T-helper 2 cell treated with Interferon-gamma antibody and Interleukin-4, amounts not matched to agents 100 ng/mL and 5 ng/mL, for 36 hours (primary cell): Measurements from ENCODE around the gene VASN. TPM values are rescaled to one million over a fixed set of nuclear protein-coding genes. Genes with fewer than 3 reads are reported as not detected.
"Not testable (repeated sequence)": the region's sequence is repeated elsewhere in the genome, so short reads cannot be mapped to it uniquely, and the experiment has no call there.

ENCODE experiments used
- intact Hi-C: fragments of 100-400 bp; cut with micrococcal nuclease; formaldehyde crosslinking; loops from one replicate; pipeline ENCODE4 v1.15.1; 2023
- total RNA-seq: library from RNA; stranded (reverse); gene quantifications from 2 replicates; pipeline ENCODE4 v1.2.3, GENCODE V29; 2022

Gene VASN
- total RNA-seq, 1 donor from 2014 or later, result not detected

DNA sequence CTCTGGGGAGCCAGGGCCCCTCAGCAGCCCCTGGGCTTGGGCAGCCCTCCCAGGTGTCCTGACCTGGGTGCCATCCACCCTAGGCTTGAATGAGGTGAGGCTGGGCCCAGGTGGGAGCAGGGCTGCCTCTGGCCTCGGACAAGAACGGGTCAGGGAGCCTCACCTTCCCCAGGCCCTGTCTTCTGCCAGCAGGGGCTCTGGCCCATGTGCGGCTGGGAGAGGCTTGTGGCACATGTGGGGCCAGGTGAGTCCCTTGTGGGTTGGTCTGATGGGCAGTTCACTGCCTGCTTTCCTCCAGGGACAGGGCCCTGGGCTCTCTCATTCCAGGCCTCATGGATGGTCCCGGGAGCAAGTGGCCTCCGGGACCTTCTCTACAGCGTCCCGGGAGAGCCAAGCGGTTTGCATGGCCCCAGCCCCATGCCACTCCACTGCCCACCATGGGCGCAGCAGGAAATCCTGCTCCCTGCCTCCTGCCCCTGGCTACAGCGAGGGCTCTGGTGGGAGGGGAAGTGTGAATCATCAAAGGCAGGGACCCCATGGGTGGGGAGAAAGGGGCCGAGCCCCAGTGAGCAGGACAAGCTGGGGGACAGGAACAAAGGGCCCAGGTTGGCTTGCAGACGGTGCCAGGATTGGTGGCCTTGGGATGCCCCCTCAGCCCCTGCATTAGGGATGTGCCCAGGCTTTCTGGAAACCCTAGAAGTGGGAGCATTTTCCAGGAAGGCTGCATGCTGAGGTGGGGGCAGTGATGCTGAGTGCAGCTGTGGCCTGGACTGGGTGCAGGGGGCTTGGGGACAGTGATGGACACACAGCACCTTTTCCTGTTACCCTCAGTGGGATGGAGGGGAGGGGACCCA lies 12.2 kb downstream of the VASN start:
- intact Hi-C loops, result no loop called here

DNA sequence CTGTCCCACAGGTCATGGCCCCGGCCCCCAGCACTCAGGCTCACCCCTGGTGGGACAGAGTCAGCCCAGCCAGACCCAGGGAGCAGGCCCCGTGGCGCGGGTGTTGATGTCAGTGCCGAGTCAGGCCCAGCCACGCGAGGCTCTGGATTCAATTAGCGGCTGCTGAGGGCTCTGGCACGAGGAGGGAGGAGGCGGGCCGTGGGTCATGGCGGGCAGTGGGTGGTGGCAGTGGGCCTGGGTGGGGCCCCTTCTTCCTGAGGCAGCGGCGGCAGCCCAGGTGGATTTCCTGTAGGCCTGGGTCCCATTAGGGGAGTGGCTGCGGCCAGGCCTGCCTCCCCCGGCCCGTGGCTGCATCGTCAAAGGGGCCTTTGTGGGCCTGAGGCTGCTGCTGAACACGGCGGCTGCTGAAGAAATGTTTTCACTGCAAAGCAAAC lies 12.9 kb downstream of the VASN start:
- intact Hi-C loops, result no loop called here

DNA sequence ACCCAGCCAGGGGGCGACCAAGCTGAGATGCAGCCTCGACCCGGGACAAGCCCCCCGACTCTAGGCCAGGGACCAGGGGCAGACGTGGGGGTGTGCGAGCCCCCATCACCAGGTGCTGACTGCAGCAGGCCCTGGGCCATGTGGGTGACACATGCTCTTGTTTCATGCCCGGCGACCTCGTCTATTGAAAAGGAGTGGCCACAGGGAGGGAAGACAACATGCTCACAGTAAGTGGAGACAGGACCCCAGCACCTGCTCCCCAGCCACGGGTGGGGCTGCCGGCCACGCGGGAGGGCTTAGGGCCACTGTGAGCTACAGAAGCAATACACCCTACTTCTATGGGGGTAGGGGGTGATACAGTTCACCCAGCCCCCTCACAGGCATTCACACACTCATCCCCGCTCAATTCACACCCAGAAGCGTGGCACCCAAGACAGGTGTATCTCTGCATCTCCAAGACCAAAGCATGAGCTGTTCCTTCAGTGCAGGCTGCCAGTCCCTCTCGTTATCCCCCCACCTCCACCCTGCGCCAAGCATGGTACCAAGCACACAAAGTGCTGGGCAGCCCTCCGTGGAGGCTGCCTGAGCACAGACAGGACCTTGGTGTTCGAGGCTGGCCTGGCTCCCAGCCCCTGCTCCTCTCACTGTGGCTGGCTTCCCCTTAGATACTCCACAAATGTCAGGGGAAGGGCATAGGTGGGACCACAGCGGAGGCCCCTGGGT lies 13.6 kb downstream of the VASN start:
- intact Hi-C loops, result no loop called here

DNA sequence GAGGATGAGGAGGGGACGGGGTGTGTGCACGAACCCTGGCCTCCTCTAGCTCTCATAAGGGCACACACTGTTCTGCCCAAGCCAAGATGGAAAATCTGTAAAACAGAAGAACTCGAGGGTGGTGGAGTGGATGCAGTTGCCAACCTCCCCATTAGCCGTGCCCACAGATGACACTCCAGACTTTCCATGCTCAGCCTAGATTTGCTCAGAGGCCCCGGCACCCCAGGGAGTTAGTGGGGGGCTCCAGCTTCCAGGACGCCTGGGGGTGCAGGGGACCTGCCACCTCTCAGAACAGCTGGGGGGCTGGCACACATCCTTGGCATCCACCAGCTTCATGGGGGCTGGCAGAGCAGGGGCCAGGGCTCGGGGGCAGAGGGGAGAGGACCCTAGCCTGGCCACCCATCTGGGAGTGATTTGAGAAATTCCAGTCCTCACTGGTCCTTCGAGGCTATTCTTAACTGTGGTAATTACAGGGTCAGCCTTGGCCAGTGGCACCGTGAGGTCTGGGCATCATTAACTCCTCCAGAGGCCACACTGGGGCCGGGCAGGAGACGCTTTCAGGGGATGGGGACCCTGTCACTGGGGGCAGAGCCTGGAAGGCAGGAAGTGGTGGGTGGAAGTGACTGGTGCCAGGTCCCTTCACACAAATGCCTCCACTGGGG lies 14.3 kb downstream of the VASN start:
- intact Hi-C loops, result no loop called here

DNA sequence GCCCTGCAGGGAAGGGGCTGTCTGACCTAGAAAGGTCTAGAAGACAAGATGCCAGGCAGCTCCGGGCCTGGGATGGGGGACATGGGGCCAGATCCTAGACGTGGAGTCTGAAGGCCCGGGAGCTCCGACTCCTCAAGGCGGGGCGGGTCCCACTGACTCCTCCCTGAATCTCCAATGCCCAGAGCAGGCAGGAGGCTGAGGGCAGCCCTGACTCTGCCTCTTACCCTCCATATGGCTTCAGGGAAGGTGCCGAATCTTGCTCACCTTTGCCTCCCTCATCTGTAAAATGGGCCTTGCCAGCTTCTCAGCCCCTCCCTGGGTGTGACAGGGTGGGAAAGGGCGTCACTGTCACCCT lies 14.8 kb downstream of the VASN start:
- intact Hi-C loops, result no loop called here

DNA sequence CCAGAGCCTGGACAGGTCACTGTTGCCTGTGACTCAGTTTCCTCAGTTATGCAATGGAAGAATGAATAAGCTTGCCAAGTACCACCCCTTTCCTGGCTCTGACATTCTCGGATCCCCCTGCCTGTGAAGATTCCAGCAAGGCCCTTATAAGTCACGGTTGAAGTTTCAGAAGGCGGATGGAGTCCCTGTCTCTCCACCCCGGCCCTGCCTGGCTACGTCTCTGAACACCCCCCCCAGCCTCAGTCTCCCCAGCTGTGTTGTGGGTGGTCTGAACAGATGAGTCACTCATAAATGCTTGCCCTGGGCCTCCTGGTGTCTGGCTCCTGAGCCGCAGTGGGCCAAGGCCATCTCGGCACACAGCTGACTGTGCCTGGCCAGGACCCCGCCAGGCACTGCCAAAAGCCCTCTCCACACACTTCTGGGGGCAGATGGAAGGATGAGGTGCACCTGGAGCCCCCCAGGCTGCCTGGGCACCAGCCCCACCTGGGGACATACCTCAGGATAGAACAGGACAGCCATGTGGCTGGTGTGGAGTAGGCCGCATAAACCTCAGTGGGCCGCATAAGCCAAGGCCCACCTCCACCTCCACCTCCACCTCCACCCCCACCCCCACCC lies 15.4 kb downstream of the VASN start:
- intact Hi-C loops, result no loop called here

DNA sequence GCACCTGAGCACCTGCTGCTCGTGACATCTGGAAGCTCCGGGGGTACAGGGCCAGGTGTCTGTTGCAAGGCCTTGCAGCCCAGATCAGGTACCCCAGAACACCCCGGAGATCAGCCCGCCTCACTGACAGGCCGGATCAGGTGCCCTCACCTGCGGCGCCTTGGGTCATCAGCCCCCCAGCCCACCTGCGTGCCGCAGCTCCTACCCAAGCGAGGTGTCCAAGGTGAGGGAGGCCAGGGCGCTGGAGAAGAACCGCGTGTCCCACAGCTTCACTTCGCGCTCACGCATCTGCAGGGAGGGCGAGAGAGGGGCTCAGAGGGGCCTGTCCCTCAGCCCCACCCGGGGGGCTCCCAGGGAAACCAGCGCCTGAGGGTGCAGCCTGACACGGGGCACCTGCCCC lies 16.1 kb downstream of the VASN start:
- intact Hi-C loops, result no loop called here

DNA sequence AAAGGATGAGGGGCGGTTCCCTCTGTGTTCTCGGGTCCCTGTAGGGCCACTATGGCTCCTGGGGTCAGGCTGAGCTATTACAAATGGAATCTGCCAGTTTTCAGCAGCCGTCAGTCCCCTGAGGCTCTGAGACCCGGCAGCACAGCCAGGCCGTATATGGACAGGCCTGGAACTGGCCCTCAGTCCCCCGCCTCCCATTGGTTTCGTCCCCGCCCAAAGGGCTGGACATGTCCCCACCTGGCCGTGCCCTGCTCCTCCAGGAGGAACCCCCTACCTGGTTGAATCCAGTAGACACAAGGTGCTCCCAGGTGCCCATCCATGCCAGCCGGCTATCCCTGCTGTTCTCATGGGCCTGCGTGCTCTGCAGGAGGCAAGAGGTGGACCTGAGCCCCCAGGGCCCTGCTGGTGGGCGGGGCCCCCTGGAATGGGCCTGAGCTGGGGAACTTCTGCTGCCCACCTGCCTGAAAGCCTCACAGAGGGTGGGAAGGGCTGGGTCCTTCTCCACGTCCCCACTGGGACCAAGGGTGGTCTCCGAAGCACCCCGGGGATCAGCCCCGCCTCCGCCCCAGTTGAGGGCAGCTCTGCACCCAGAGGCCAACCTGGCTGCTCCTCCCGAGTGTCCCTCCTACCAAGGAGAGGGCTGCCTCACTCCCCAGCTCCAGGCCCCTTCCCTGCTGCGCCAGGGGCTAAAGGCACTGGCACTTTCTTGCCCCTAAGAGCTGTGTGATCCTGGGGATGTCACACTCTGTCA lies 16.8 kb downstream of the VASN start:
- intact Hi-C loops, result no loop called here

DNA sequence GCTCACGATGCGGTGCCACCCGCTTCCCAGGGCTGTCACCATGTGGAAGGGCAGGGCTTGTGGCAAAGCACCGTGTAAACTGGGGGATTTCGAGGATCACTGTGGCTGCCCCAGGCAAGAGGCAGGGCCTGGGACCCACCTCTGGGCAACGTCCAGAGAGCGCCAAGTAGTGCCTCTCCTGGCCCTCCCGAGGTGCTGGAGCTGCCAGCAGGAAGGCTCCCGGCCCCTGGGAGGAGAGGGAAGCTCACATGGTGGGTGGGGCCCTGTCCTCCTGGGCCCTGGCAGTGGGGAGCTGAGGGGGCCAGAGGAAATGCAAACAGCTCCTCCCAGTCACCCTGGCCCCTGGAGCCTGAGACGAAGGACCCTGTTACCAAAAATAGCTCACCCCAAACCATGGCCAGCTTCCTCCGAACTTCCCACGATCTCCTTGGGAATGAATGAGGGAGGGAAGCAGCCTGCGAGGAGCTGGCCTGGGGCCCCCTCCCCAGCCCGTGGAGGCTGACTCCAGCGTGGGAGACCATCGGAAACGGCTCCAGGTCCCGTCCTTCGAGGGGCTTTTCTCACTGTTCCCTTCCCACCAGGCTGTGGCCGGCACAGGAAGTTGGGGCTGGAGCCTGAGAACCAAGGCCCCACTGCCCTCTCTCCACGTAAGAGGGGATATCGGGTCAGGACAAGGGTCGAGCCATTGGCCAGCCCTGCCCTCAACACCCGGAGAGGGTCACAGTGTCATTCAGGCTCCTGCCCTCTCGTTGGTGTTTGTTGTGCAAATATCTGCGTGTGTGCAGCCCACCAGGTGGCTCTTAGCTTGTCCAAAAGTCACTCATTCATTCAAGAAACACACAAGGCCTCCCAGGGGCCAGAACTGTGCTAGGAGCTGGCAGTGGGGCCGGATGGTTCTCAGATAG lies 17.7 kb downstream of the VASN start:
- intact Hi-C loops, result no loop called here

DNA sequence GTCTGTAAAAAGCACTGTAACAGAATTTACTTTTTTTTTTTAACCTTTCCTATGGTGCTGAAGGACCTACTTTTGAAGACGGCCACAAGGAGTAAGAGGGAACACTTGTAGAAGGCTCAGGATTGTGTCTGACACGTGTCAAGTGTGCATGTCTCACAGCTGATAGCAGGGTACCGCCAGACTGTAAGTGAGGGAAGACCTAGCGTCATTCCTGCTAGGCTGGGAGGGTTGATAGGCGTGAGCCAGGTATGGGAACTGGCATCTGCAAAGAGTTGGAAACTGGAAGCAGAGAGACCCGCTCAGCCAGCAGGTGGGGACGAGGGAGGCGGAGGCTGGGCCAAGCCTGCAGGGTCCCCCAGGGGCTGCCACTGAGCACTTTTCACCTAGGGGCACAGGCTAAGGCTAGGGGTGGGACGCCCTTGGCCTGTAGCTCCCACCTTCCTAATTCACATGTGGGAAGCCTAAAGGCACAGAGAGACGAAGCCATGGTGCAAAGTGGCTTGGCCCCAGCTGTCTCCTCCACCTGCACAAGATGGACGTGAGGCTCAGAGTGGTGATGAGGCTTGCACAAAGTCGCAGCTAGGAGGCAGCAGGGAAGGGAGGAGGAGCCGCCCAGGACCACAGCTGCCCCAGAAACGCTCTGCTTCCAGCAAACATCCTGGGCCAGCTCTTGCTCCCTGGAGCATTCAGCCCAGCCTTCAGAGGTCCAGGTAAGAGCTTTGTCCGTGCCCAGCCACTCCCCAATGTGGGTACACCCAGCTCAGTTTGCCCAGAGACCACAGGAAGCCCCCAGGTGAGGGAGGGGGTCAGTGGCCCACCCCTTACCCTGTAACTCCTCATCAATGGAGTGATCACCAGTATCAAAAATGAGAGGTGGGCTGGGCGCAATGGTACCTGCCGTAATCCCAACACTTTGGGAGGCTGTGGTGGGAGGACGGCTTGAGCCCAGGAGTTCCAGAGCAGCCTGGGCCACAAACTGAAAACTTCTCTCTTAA lies 18.9 kb downstream of the VASN start:
- intact Hi-C loops, result no loop called here

DNA sequence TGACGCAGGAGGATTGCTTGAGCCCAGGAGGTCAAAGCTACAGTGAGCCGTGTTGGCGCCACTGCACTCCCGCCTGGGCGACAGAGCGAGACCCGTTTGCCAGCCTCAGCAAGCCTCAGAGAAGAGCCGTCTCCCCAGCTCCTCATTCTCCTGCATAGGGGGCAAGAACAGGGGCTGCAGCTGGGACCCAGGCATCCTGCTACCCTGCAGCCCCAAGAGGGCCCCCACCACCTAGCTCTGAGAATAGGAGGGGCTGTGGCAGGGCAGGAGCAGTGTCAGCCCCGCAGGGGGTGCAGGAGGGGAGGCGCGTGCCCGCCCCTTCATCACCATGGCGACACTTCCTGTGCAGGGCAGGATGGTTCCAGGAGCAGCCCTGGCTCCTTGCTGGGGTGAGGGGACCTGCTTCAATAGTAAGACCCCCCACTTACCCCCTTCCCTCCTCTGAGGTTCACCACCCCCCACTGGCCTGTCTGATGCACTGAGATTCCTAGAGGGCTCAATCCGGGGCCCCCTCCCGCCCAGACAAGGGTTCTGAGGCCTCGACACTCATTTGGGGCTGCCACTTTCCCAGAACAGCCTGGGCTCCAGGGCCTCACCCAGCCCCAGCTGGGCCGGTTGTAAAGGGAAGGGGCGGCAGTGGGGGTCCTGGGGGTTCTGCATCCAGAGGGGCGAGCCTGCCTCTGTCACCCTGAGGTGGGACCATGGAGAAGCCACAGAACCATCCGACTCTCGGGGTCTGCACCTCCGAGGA lies 20.2 kb downstream of the VASN start:
- intact Hi-C loops, result no loop called here

DNA sequence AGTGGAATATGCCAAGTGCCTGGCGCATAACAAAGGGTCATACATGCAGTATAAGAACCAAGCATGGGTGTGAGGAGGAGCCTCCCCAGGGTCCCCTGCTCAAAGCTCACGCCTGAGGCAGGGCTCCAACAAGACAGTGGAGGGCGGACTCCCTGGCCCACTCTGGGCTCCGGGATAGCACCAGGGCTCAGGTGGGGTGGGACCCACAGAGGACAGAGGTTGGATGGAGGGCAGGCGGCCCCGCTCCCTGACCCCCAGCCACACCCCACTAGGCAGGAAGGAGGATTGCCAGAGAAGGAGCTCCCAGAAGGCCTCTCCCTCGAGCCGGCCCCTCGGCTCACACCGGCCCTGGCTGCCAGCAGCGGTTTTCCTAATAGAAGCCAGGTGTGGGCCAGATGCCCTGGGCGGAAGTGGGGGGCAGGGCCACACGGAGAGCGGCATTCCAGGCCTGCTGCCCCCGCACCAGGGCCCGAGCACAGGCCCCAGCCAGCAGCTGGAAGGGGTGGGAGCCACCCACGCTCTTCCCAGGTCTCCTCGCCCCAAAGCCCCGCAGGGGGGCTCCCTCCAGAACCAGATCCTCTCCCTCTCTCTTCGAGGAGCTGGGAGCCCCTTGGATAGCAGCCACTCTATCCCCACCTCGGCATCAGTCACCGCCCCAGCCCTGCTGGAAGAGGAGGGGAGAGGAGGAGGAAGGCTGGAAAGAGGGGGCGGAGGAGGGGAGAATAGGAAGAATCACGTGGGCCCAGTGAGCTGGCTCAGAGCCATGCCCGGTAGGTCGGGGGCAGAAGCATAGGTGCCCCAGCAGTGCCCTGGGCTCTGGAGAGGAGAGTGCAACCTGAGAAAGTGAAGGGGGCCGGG lies 21.0 kb downstream of the VASN start:
- intact Hi-C loops, result no loop called here

DNA sequence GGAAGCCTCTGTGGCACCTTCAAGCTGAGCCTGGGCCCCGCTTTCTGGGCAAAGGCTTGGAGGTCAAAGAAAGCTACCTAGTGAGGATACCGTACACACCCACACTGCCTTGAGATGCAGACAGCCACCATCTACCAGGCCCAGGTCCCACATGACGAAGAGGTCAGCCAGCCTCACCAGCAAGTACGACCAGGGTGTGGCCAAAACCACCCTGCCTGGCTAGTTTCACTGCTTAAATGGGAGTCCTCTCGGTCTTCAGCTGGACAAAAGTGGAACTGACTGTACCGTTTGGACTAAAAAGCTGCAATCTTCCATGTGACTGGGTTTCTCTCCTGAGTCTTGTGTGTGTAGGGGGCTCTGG lies 21.6 kb downstream of the VASN start:
- intact Hi-C loops, result no loop called here

DNA sequence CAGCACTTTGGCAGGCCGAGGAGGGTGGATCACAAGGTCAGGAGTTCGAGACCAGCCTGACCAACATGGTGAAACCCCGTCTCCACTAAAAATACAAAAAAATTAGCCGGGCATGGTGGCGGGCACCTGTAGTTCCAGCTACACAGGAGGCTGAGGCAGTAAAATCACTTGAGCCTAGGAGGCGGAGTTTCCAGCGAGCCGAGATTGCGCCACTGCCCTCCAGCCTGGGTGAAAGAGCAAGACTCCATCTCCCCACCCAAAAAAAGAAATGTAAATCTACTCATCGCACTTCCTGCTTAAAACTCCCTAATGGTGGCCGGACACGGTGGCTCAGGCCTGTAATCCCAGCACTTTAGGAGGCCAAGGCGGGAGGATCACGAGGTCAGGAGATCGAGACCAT lies 22.2 kb downstream of the VASN start:
- intact Hi-C loops, result not testable (repeated sequence)

DNA sequence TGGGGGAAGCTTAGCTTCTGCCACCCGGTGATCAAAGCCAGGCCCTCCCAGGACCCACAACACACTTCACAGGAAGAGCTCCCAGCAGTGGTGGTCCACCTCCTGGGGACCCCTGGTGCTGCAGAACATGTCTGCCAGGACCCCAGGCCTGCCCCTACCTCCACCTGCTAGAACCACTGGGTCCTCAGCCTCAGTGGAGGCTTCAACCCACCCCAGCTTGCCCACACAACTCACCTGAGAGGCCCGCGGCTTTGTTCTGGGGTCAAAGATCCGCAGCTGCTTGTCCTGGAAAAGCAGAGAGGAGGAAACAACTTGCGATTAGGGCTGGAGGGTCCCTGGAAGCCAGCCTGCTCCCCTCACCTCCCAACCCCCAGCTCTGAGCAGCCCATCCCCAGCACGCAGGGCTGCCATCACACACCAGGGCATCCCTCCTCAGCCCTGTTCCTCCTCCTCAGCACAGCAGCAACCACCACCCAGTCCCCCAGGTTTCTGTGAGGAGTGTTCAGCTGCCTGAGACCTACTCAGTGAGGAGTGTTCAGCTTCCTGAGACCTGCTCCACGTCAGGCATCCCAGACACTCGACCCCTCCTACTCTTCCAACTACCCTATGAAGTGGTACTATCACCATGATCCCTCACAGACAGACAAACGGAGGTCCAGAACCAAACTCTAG lies 23.5 kb downstream of the VASN start:
- intact Hi-C loops, result no loop called here

DNA sequence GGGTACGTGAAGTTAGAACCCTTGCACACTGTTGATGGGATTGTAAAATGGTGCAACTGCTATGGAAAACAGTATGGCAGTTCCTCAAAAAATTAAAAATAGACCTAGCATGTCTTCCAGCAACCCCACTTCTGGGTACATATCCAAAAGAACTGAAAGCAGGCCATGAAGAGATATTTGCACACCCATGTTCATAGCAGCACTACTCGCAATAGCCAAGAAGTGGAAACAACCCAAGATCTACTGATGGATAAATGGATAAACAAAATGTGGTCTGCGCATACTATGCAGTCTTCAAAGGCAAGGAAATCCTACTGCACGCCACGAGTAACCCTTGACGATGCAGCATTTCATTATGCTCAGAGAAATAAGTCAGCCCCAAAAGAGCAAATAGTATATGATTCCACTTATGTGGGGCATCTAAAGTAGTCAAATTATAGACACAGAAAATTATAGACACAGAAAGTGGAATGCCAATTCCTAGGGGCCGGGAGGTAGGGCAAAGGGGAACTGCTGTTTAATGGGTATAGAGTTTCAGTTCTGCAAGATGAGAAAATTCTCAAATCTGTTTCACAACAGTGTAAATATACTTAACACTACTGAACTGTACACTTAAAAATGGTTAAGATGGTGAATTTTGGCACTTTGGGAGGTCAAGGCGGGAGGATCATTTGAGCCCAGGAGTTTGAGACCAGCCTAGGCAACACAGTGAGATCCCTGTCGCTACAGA lies 27.5 kb downstream of the VASN start:
- intact Hi-C loops, result no loop called here
